ENCODE data around the gene INPP4B. TPM values are rescaled to one million over a fixed set of nuclear protein-coding genes. Genes with fewer than 3 reads are reported as not detected.

INPP4B gene
- total and polyA plus RNA-seq, 3 donors from 2014 or later, result 23.2 to 64.5 (median 55.2) TPM

DNA sequence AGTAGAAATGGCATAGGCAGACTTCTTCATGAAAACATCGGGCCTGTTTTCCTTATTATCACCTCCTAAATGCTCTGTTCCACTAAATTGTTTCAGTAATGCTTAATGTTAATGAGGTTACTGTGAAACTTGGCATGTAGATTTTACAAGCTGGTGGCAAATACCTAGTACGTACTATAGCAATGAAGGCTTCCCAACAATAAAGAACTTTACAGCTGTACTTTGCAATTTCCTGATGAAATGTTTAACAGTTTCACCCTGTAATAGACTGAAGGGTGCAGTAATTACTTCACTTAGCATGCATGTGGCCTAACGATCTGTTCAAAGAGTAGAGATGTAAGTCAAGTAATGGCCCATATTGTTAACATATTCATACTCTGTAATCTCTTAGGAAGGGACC, 685.0 kb downstream of the INPP4B start:
- no peaks in the 10 kb centered on the region for H3K27me3 ChIP-seq
- H3K9me3 ChIP-seq, result no peaks in the 10 kb centered on the region
- H3K27ac ChIP-seq, result no peak overlapping the region
- no peaks in the 10 kb centered on the region for H3K4me1 ChIP-seq
- no peak overlapping the region for H3K4me3 ChIP-seq
- 76 to 85% methylated on average over 3 of the region's 3 CpGs for WGBS, 2 donors
- TF ChIP-seq, protein P1, sequence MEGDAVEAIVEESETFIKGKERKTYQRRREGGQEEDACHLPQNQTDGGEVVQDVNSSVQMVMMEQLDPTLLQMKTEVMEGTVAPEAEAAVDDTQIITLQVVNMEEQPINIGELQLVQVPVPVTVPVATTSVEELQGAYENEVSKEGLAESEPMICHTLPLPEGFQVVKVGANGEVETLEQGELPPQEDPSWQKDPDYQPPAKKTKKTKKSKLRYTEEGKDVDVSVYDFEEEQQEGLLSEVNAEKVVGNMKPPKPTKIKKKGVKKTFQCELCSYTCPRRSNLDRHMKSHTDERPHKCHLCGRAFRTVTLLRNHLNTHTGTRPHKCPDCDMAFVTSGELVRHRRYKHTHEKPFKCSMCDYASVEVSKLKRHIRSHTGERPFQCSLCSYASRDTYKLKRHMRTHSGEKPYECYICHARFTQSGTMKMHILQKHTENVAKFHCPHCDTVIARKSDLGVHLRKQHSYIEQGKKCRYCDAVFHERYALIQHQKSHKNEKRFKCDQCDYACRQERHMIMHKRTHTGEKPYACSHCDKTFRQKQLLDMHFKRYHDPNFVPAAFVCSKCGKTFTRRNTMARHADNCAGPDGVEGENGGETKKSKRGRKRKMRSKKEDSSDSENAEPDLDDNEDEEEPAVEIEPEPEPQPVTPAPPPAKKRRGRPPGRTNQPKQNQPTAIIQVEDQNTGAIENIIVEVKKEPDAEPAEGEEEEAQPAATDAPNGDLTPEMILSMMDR (IDR thresholded peaks at IDR 0.05), result no peak
- TF ChIP-seq POLR2A (IDR thresholded peaks at IDR 0.05), result no peak
- no peak for DNase-seq
- intact Hi-C loops (cut with DNase I; ENCODE audit: low total_unique reads), result no loop called here
- H3K36me3 ChIP-seq (ENCODE audit: low read depth, missing control alignments), result no peaks in the 10 kb centered on the region

DNA sequence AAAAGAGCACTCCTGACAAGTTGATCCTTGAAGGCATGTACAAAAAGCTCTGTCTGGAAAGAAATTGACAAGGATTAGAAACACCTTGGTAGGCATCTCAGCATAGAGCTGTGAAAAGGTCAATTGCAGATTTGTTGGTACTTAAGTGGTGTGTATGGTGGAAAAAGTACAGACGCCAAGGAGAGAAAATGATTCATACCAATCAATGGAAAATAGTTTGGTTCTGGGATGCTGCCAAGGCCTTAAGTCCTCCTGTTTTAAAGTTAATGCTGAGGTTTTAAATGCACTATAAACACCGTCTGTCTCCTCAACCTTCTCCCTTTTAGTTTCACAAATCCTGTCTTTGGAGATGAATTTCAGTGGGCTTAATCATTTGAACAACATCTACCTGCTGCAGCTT, 685.6 kb downstream of the INPP4B start:
- no peak for TF ChIP-seq POLR2A (IDR thresholded peaks at IDR 0.05)
- TF ChIP-seq, protein P1 (IDR thresholded peaks at IDR 0.05), result no peak
- intact Hi-C loops (cut with DNase I; ENCODE audit: low total_unique reads), result no loop called here

DNA sequence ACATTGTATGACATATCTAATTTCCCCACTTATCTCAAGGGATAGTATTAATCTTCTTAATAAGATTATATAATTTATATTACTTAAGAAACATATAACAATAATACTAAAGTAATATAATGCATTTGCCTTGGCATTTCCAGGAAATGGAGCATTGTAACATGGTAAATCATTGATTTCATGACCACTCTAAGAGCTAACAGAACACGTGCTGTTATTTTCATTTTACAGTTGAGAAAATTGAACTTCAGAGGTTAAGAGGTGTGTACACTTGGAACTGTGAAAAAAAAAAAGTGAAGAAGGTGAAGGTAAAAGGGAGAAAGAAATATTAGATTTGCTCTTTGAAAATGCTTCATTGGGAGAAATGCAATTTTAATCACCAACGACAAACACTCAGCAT, 687.1 kb downstream of the INPP4B start:
- Histone ChIP-seq H3K27ac (no peak overlapping the region), H3K9me3 (no peaks in the 10 kb centered on the region), H3K27me3 (no peaks in the 10 kb centered on the region), H3K4me3 (no peak overlapping the region), H3K4me1 (peaks cover 7% of the 10 kb centered on the region), H3K36me3 (ENCODE audit: low read depth, missing control alignments) (no peaks in the 10 kb centered on the region)
- no peak for TF ChIP-seq POLR2A (IDR thresholded peaks at IDR 0.05)
- TF ChIP-seq, protein P1 (IDR thresholded peaks at IDR 0.05), result no peak
- no peak for DNase-seq
- 94 to 95% methylated on average over 2 of the region's 2 CpGs for WGBS, 2 donors
- intact Hi-C loops (cut with DNase I; ENCODE audit: low total_unique reads), result no loop called here

More for the DNA sequence above, 685.6 kb downstream of the INPP4B start:
- peaks cover 3% of the 10 kb centered on the region for H3K4me1 ChIP-seq
- no peaks in the 10 kb centered on the region for H3K9me3 ChIP-seq
- H3K4me3 ChIP-seq, result no peak overlapping the region
- no peak overlapping the region for H3K27ac ChIP-seq
- H3K27me3 ChIP-seq, result no peaks in the 10 kb centered on the region
- no peak for DNase-seq
- no peaks in the 10 kb centered on the region for H3K36me3 ChIP-seq (ENCODE audit: low read depth, missing control alignments)
- WGBS, 2 donors, result 77 to 84% methylated on average over 2 of the region's 2 CpGs

DNA sequence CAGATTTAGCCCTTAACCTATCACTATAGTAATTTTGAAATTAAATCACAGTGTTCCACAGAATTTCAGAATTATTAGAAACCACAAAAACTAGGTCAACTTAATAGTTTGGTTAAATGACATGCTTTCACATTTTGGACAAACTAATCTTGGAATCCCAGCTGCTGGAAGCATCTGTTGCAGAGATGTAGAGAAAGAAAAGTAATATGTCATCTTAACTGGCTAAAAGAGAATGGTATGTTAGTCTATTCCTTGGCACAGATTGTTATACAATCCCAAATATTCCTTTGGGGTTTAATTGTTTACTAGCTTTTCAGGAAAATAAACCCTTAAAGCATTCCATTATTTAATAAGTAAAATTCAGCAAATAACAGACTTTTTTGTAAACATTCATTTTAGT, 689.8 kb downstream of the INPP4B start:
- intact Hi-C loops (cut with DNase I; ENCODE audit: low total_unique reads), result no loop called here
- no peaks in the 10 kb centered on the region for H3K36me3 ChIP-seq (ENCODE audit: low read depth, missing control alignments)

DNA sequence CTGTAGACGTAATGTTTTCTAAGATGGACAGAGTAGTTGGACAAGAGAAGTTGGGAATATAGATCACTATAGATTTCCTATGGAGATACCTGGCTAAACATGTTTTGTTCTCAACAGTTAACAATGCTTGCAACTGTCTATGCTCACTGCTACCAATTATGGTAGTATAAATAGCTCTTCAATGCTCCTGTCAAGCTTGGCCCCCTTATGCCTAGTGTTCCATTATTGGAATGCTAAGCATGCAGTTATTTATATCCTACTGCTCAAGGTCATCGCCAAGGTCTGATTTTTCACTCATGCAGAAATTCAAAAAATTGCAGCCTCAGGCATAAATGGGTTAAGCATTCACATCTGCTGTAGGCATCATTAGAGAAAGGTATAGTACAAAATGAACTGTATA, 690.8 kb downstream of the INPP4B start:
- DNase-seq, result no peak
- Histone ChIP-seq H3K4me3 (no peak overlapping the region), H3K9me3 (no peaks in the 10 kb centered on the region), H3K36me3 (ENCODE audit: low read depth, missing control alignments) (no peaks in the 10 kb centered on the region), H3K4me1 (peaks cover 7% of the 10 kb centered on the region), H3K27me3 (no peaks in the 10 kb centered on the region), H3K27ac (no peak overlapping the region)
- intact Hi-C loops (cut with DNase I; ENCODE audit: low total_unique reads), result no loop called here
- WGBS, 2 donors, result 70 to 87% methylated on average over 2 of the region's 2 CpGs
- TF ChIP-seq, protein P1 (IDR thresholded peaks at IDR 0.05), result no peak
- no peak for TF ChIP-seq POLR2A (IDR thresholded peaks at IDR 0.05)

More for the DNA sequence above, 689.8 kb downstream of the INPP4B start:
- H3K27ac ChIP-seq, result no peak overlapping the region
- no peak for TF ChIP-seq POLR2A (IDR thresholded peaks at IDR 0.05)
- TF ChIP-seq, protein P1 (IDR thresholded peaks at IDR 0.05), result no peak
- no peaks in the 10 kb centered on the region for H3K27me3 ChIP-seq
- no peaks in the 10 kb centered on the region for H3K9me3 ChIP-seq
- peaks cover 7% of the 10 kb centered on the region for H3K4me1 ChIP-seq
- DNase-seq, result no peak
- H3K4me3 ChIP-seq, result no peak overlapping the region

Data from testis (tissue), 3 donors.